Endodermal cell (in vitro differentiated cells): ENCODE results near the gene CNIH1. TPM values are rescaled to one million over a fixed set of nuclear protein-coding genes. Genes with fewer than 3 reads are reported as not detected.
A peak's percentile ranks its signal among the peaks of the same experiment; 100 is the strongest.

Source experiments
- DNase-seq: peaks from one replicate; pipeline ENCODE4 v3.0.0-alpha.2; 2017
- H3K27ac ChIP-seq: 2 replicates; pipeline ENCODE4 v1.5.1; 2013; ENCODE audit warnings: mild to moderate bottlenecking, low read depth, low read length, moderate library complexity
- H3K27me3 ChIP-seq: 2 replicates; pipeline ENCODE4 v1.6.1; 2013; ENCODE audit warnings: mild to moderate bottlenecking, low read length, moderate library complexity; ENCODE audit not compliant: insufficient read depth, control insufficient read depth, poor library complexity, severe bottlenecking
- H3K36me3 ChIP-seq: 2 replicates; pipeline ENCODE4 v1.7.0; 2013; ENCODE audit warnings: mild to moderate bottlenecking, low read length, moderate library complexity; ENCODE audit not compliant: control insufficient read depth, insufficient read depth
- H3K4me1 ChIP-seq: one replicate; pipeline ENCODE4 v1.7.0; 2013; ENCODE audit warnings: low read length; ENCODE audit not compliant: control insufficient read depth, insufficient read depth
- H3K4me3 ChIP-seq: 2 replicates; pipeline ENCODE4 v1.5.1; 2013; ENCODE audit warnings: mild to moderate bottlenecking, low read length, moderate library complexity
- H3K9ac ChIP-seq: 2 replicates; pipeline ENCODE4 v1.6.1; 2013; ENCODE audit warnings: mild to moderate bottlenecking, low read length, moderate library complexity; ENCODE audit not compliant: poor library complexity, severe bottlenecking; ENCODE audit errors: extremely low read depth
- H3K9me3 ChIP-seq: 2 replicates; pipeline ENCODE4 v1.6.1; 2013; ENCODE audit warnings: mild to moderate bottlenecking, low read length, moderate library complexity; ENCODE audit not compliant: control insufficient read depth
- H3K27ac Mint-ChIP-seq: 2 replicates; pipeline ENCODE4 v1.8.0; 2020; ENCODE audit warnings: mixed read lengths
- H3K27me3 Mint-ChIP-seq: 2 replicates; pipeline ENCODE4 v1.8.0; 2021; ENCODE audit warnings: mild to moderate bottlenecking, mixed read lengths; ENCODE audit not compliant: insufficient read depth
- H3K36me3 Mint-ChIP-seq: 2 replicates; pipeline ENCODE4 v1.8.0; 2020; ENCODE audit warnings: low read depth, mixed read lengths
- H3K4me1 Mint-ChIP-seq: 2 replicates; pipeline ENCODE4 v1.8.0; 2020; ENCODE audit warnings: mixed read lengths
- H3K4me3 Mint-ChIP-seq: 2 replicates; pipeline ENCODE4 v1.8.0; 2020; ENCODE audit warnings: mild to moderate bottlenecking, moderate library complexity, mixed read lengths
- H3K9me3 Mint-ChIP-seq: 2 replicates; pipeline ENCODE4 v1.8.0; 2020; ENCODE audit warnings: mild to moderate bottlenecking, mixed read lengths
- WGBS, 2 experiments: methylation state at CpG; one replicate each; pipeline versions ENCODE4 v1.1.5 to v1.1.7; 2013; ENCODE audit warnings: missing lambda C conversion rate in 2 of 2, mixed read lengths in 1 of 2; ENCODE audit not compliant: insufficient coverage in 1 of 2, insufficient read length in 1 of 2; 5-methylcytosine and 5-hydroxymethylcytosine counted together
- total RNA-seq, 2 donors: library from RNA; stranded (reverse); fragmentation: NEBNext Ultra II Directional in 1 of 2; extraction: Animal tissue kit (Norgen Biotek cat#: 25700) in 1 of 2; gene quantifications; 2 replicates in 1 of 2; 3 replicates in 1 of 2; pipeline ENCODE4 v1.2.1, GENCODE V29; 2021
- TF ChIP-seq, protein P1 (sequence below): fragments of 200-600 bp; sonication (generic); conservative IDR thresholded peaks from 2 replicates; pipeline ENCODE4 v1.5.0; 2021; ENCODE audit warnings: antibody characterized with exemption, mild to moderate bottlenecking

The CNIH1 gene
- total RNA-seq, 2 donors from 2014 or later = 77.9 to 82.7 TPM

DNA sequence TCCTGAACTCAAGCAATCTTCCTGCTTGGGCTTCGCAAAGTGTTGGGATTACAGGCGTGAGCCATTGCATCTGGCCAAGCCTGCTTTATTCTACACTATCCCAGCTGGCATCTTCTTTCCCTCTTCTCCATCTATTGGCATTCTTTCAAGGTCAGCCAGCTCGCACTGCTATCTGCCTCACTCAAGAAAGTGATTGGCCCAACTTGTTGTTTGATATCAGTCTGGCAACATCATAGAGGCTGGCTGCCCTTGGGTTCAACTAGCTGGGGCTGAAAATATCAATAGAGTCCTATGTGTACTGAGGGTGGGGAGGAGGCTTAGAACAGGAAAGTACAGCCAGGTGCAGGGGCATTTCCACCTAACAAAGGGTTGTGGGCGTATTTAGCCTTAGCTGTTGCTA is 30.5 kb upstream of the CNIH1 start:
- WGBS, 2 experiments = 93 to 94% methylated on average over 4 of the region's 4 CpGs
- DNase-seq = no peak

DNA sequence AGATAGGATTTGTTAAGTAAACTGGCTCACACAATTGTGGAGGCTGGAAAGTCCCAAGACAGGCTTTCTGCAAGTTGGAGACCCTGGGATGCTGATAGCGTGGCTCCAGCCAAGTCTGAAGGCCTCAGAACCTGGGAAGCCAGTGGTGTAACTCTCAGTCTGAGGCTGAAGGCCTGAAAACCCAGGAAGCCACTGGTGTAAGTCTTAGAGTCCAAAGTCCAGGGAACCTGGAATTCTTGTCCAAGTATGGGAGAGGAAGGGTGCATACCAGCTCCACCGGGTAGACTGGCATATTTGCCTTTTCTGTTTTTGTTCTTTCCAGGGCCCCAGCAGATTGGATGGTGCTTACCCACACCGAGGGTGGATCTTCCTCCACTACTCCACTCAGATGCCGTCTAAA is 29.5 kb upstream of the CNIH1 start:
- Histone ChIP-seq H3K4me3 (no peak overlapping the region), H3K27ac (no peak overlapping the region), H3K9ac (no peak overlapping the region), H3K9me3 (peaks cover 19% of the 10 kb centered on the region), H3K27me3 (no peaks in the 10 kb centered on the region), H3K4me1 (peaks cover 10% of the 10 kb centered on the region), H3K36me3 (peaks cover 18% of the 10 kb centered on the region)
- Mint-ChIP-seq H3K27ac (no peak overlapping the region), H3K4me3 (peak overlapping the region; percentile 2), H3K36me3 (peaks cover 29% of the 10 kb centered on the region), H3K9me3 (peaks cover 16% of the 10 kb centered on the region), H3K4me1 (peaks cover 46% of the 10 kb centered on the region), H3K27me3 (peaks cover 2% of the 10 kb centered on the region)
- TF ChIP-seq, protein P1, sequence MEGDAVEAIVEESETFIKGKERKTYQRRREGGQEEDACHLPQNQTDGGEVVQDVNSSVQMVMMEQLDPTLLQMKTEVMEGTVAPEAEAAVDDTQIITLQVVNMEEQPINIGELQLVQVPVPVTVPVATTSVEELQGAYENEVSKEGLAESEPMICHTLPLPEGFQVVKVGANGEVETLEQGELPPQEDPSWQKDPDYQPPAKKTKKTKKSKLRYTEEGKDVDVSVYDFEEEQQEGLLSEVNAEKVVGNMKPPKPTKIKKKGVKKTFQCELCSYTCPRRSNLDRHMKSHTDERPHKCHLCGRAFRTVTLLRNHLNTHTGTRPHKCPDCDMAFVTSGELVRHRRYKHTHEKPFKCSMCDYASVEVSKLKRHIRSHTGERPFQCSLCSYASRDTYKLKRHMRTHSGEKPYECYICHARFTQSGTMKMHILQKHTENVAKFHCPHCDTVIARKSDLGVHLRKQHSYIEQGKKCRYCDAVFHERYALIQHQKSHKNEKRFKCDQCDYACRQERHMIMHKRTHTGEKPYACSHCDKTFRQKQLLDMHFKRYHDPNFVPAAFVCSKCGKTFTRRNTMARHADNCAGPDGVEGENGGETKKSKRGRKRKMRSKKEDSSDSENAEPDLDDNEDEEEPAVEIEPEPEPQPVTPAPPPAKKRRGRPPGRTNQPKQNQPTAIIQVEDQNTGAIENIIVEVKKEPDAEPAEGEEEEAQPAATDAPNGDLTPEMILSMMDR = no peak
- 90 to 91% methylated on average over 3 to 4 of the region's 4 CpGs for WGBS, 2 experiments
- no peak for DNase-seq

More for the DNA sequence above, 30.5 kb upstream of the CNIH1 start:
- no peak overlapping the region for H3K27ac Mint-ChIP-seq
- Histone ChIP-seq H3K27ac (no peak overlapping the region), H3K4me1 (peaks cover 10% of the 10 kb centered on the region), H3K36me3 (peaks cover 28% of the 10 kb centered on the region), H3K4me3 (peak overlapping the region; percentile 41), H3K27me3 (no peaks in the 10 kb centered on the region), H3K9ac (no peak overlapping the region), H3K9me3 (peaks cover 17% of the 10 kb centered on the region)
- no peak overlapping the region for H3K4me3 Mint-ChIP-seq
- peaks cover 36% of the 10 kb centered on the region for H3K36me3 Mint-ChIP-seq
- H3K9me3 Mint-ChIP-seq = peaks cover 15% of the 10 kb centered on the region
- TF ChIP-seq, protein P1 = no peak
- H3K4me1 Mint-ChIP-seq = peaks cover 46% of the 10 kb centered on the region
- peaks cover 2% of the 10 kb centered on the region for H3K27me3 Mint-ChIP-seq

DNA sequence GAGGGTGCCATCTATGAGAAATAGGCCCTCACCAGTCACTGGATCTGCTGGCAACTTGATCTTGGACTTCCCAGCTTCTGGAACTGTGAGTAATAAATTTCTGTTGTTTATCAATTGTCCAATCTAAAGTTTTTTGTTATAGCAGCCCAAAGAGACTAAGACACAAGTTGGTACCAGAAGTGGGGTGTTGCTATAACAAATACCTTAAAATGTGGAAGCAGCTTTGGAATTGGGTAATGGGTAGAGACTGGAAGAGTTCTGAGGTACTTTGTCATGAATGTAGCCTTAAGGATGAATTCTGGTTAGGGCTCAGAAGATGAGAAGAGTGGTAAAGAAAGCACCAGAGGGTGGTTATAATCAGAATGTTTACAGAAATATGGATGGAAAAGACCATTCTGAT is 26.1 kb upstream of the CNIH1 start:
- H3K9me3 ChIP-seq = peaks cover 19% of the 10 kb centered on the region

More for the DNA sequence above, 26.1 kb upstream of the CNIH1 start:
- no peak overlapping the region for H3K4me3 ChIP-seq
- peaks cover 4% of the 10 kb centered on the region for H3K4me1 ChIP-seq
- Mint-ChIP-seq H3K36me3 (peaks cover 19% of the 10 kb centered on the region), H3K4me3 (no peak overlapping the region), H3K9me3 (peaks cover 16% of the 10 kb centered on the region), H3K27ac (no peak overlapping the region), H3K27me3 (peaks cover 2% of the 10 kb centered on the region), H3K4me1 (peaks cover 29% of the 10 kb centered on the region)
- no peak for DNase-seq
- TF ChIP-seq, protein P1 = no peak
- H3K36me3 ChIP-seq = no peaks in the 10 kb centered on the region
- no peaks in the 10 kb centered on the region for H3K27me3 ChIP-seq
- no peak overlapping the region for H3K9ac ChIP-seq
- H3K27ac ChIP-seq = no peak overlapping the region
